SU-DHL-6 (cell line): ENCODE data around the gene TRIM40.

Source experiments
- H2AFZ ChIP-seq: fragments of 200-600 bp; sonication (generic); 2 replicates; pipeline ENCODE4 v1.6.1; 2014; ENCODE audit warnings: low read depth, mild to moderate bottlenecking, moderate library complexity, mixed read lengths, antibody characterized with exemption, low read length; ENCODE audit not compliant: severe bottlenecking
- H3F3A ChIP-seq: fragments of 200-600 bp; shearing (Covaris generic); 2 replicates; pipeline ENCODE4 v1.6.0; 2016; ENCODE audit warnings: antibody characterized with exemption, mild to moderate bottlenecking; ENCODE audit not compliant: insufficient read depth
- H3K27ac ChIP-seq: fragments of 200-600 bp; sonication (generic); 2 replicates; pipeline ENCODE4 v1.5.1; 2016; ENCODE audit warnings: low read depth, mild to moderate bottlenecking, low read length, moderate library complexity, mixed read lengths
- H3K27me3 ChIP-seq: fragments of 200-600 bp; sonication (generic), shearing (Covaris generic); 2 replicates; pipeline ENCODE4 v1.6.0; 2014; ENCODE audit warnings: mild to moderate bottlenecking, low read length
- H3K36me3 ChIP-seq: fragments of 200-600 bp; sonication (generic); 2 replicates; pipeline ENCODE4 v1.6.1; 2014; ENCODE audit warnings: mild to moderate bottlenecking, low read length, mixed read lengths
- H3K4me2 ChIP-seq: fragments of 300-600, 200-600 bp; shearing (Covaris generic), sonication (generic); 2 replicates; pipeline ENCODE4 v1.6.0; 2014; ENCODE audit warnings: low read length, low read depth, mild to moderate bottlenecking; ENCODE audit not compliant: poor library complexity, severe bottlenecking
- H3K4me3 ChIP-seq: fragments of 200-600 bp; sonication (generic); 2 replicates; pipeline ENCODE4 v1.5.1; 2014; ENCODE audit warnings: antibody characterized with exemption, low read length, mild to moderate bottlenecking, mixed read lengths; ENCODE audit not compliant: insufficient read depth, poor library complexity, severe bottlenecking
- H3K79me2 ChIP-seq: fragments of 200-600 bp; sonication (generic); 2 replicates; pipeline ENCODE4 v1.6.1; 2014; ENCODE audit warnings: mild to moderate bottlenecking, low read length, moderate library complexity; ENCODE audit not compliant: insufficient read depth
- H3K9ac ChIP-seq: fragments of 200-600 bp; sonication (generic); 2 replicates; pipeline ENCODE4 v1.7.0; 2014; ENCODE audit warnings: mild to moderate bottlenecking, low read length
- H3K9me2 ChIP-seq: fragments of 200-600 bp; sonication (generic); replicated peaks from 2 replicates; pipeline ENCODE4 v1.6.1; 2014; ENCODE audit warnings: low read length; ENCODE audit not compliant: insufficient read depth
- H3K9me3 ChIP-seq: fragments of 200-600 bp; sonication (generic); 2 replicates; pipeline ENCODE4 v1.6.1; 2014; ENCODE audit warnings: low read length, mixed read lengths; ENCODE audit not compliant: insufficient read depth
- H4K20me1 ChIP-seq: fragments of 200-600 bp; sonication (generic); 2 replicates; pipeline ENCODE4 v1.6.1; 2014; ENCODE audit warnings: low read depth, mild to moderate bottlenecking, antibody characterized with exemption, low read length, moderate library complexity, mixed read lengths
- CTCF ChIP-seq: fragments of 200-600 bp; sonication (generic); IDR thresholded peaks from one replicate; pipeline ENCODE4 v1.5.1; 2017; ENCODE audit warnings: antibody characterized with exemption, mild to moderate bottlenecking, low read length, moderate library complexity; ENCODE audit not compliant: insufficient read depth, poor library complexity, severe bottlenecking
- EZH2phosphoT487 ChIP-seq: fragments of 200-600 bp; sonication (generic), shearing (Covaris generic); conservative IDR thresholded peaks from 2 replicates; pipeline ENCODE4 v1.6.1; 2018; ENCODE audit warnings: mild to moderate bottlenecking, antibody characterized with exemption, low read length, moderate library complexity, mixed read lengths

The TRIM40 gene

GRCh38 chr6:30154709-30155519 lies 19.0 kb downstream of the TRIM40 start:
- Histone ChIP-seq H3K27me3 (no peaks in the 10 kb centered on the region), H3F3A (no peaks in the 10 kb centered on the region), H2AFZ (no peak overlapping the region), H3K9ac (no peak overlapping the region), H3K4me2 (no peak overlapping the region), H3K9me3 (no peaks in the 10 kb centered on the region), H4K20me1 (no peaks in the 10 kb centered on the region), H3K4me3 (no peak overlapping the region), H3K36me3 (no peaks in the 10 kb centered on the region), H3K27ac (no peak overlapping the region), H3K79me2 (no peaks in the 10 kb centered on the region), H3K9me2 (no peaks in the 10 kb centered on the region)
- TF ChIP-seq CTCF: no peak
- no peak for TF ChIP-seq EZH2phosphoT487

GRCh38 chr6:30155520-30156261 lies 19.8 kb downstream of the TRIM40 start:
- Histone ChIP-seq H3K4me2 (no peak overlapping the region), H3K9me3 (no peaks in the 10 kb centered on the region), H3K79me2 (no peaks in the 10 kb centered on the region), H2AFZ (no peak overlapping the region), H3K27me3 (no peaks in the 10 kb centered on the region), H3K9ac (no peak overlapping the region), H4K20me1 (no peaks in the 10 kb centered on the region), H3F3A (no peaks in the 10 kb centered on the region), H3K9me2 (no peaks in the 10 kb centered on the region), H3K27ac (no peak overlapping the region), H3K36me3 (no peaks in the 10 kb centered on the region), H3K4me3 (no peak overlapping the region)
- TF ChIP-seq CTCF: no peak
- TF ChIP-seq EZH2phosphoT487: no peak

GRCh38 chr6:30156262-30156599 lies 20.3 kb downstream of the TRIM40 start:
- no peak overlapping the region for H3K4me3 ChIP-seq
- no peak overlapping the region for H3K9ac ChIP-seq
- H3K4me2 ChIP-seq: no peak overlapping the region
- no peaks in the 10 kb centered on the region for H3K27me3 ChIP-seq
- no peak overlapping the region for H3K27ac ChIP-seq
- H3F3A ChIP-seq: no peaks in the 10 kb centered on the region
- no peaks in the 10 kb centered on the region for H4K20me1 ChIP-seq
- H3K79me2 ChIP-seq: no peaks in the 10 kb centered on the region
- no peaks in the 10 kb centered on the region for H3K36me3 ChIP-seq
- no peak overlapping the region for H2AFZ ChIP-seq
- TF ChIP-seq CTCF (no peak), EZH2phosphoT487 (no peak)
- H3K9me2 ChIP-seq: no peaks in the 10 kb centered on the region
- H3K9me3 ChIP-seq: no peaks in the 10 kb centered on the region
